CD4-positive, alpha-beta T cell treated with Interleukin-10 for 1 hour (primary cell): ENCODE results near the gene MIPOL1.
"Not testable (repeated sequence)": the region's sequence is repeated elsewhere in the genome, so short reads cannot be mapped to it uniquely, and the experiment has no call there.

ENCODE experiments used
- DNase-seq: peaks from one replicate; pipeline ENCODE4 v3.0.0-alpha.2; 2020

The MIPOL1 gene

GRCh38 chr14:37236044-37236443 lies 38.3 kb downstream of the MIPOL1 start:
- DNase-seq: not testable (repeated sequence)

GRCh38 chr14:37237094-37237493 lies 39.4 kb downstream of the MIPOL1 start:
- DNase-seq: no peak

GRCh38 chr14:37237735-37238200 lies 40.0 kb downstream of the MIPOL1 start:
- DNase-seq: no peak

- DNase-seq: no peak
Observed at GRCh38 chr14:37241198-37241597, 43.5 kb downstream of the MIPOL1 start.

DNA sequence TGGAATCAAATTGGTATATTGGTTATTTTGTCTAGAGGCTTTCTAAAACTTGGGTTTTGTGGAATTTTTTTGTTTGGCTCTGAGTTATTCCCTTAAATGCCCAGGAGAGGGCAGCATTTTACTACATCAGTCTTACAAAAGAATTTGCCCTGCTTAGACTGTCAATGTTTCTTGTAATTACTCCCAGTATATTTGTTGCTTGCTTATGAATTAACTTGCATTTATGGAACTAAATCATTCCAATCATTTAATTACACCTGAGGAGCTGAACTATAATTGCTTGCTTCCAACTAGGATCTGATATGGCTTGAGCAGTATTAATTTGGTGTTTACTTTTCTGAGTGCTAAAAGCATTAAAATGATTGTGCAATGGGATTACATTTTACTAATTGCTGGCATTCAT lies 48.7 kb downstream of the MIPOL1 start:
- peak; percentile 15 for DNase-seq

DNA sequence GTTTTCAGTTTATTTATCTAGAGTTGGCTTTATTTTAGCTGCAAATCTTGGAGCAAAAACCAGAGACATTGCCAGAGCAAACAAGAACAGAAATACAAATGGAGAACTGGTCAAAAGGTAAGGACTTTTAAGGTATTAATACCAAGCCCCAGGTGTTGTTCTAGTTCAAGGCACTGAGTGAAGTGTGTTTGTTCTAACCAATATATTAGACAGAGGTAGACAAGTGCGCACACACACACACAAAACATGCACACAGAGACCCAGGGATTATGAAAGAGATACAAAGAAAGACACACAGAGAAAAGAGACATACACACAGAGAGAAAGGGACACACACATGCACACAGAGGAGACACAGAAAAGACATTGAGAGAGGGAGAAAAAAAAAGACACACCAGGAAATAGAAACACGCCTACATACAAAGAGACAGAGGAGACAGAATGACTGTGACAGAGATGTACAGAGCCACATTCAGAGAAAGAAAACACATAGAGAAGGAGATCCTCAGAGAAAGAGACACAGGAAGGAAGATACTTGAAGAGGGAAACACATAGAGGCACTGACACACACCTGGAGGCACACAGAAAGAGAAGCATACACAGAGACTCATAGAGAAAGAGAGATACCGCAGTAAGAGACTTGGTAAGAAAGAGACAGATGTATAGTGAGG lies 50.2 kb downstream of the MIPOL1 start:
- DNase-seq: no peak

- no peak for DNase-seq
Observed at GRCh38 chr14:37251775-37252174, 54.0 kb downstream of the MIPOL1 start.

GRCh38 chr14:37252434-37252833 lies 54.7 kb downstream of the MIPOL1 start:
- no peak for DNase-seq

- DNase-seq: no peak
Observed at GRCh38 chr14:37253905-37254304, 56.2 kb downstream of the MIPOL1 start.

- no peak for DNase-seq
Observed at GRCh38 chr14:37254411-37254947, 56.7 kb downstream of the MIPOL1 start.

GRCh38 chr14:37257501-37258070 lies 59.8 kb downstream of the MIPOL1 start:
- DNase-seq: no peak

GRCh38 chr14:37262649-37263048 lies 64.9 kb downstream of the MIPOL1 start:
- DNase-seq: no peak

DNA sequence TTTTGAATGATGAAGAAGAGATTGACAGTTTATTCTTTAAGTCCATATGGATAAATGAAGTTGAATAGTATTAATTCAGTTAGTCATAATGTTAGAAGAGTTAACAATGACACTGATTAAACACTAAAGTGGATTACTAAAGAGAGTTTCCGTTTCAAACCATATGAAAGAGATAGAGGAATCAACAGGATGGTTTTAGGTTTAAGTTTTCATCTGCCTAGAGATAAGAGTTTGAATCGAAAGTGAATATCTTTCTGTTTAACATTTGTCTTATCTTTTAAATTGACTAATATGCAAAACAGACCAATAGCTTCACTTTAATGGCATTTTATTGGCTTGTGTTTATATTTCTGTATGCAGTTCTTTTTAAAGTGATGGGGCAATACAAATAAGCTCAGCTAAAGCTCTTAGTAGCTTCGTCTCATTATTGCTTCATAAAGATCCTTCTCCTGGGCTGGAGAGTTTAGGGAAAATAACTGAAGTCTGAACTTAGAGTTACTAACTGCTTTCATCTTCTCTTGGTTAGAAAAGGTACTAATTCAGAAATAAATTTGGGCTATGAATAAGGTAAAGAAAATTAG lies 66.0 kb downstream of the MIPOL1 start:
- DNase-seq: no peak

GRCh38 chr14:37268788-37269187 lies 71.1 kb downstream of the MIPOL1 start:
- DNase-seq: no peak

DNA sequence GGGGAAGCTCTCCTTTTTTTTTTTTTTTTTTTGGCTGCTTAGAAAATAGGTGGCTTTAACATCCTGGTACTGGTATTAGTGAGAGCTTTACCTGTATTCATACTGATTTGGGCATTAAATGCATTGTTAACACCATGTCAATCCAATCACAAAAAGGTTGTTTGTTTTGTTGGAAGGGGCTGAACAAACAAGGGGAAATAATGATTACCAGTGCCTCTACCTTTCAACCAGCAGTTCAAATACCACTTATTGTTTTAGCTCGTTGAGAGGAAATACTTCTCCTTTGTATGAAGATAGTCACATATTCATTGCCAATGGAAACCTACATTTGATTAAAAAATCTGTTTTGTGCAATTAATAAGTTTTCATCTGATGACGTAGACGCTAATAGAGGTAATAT lies 72.9 kb downstream of the MIPOL1 start:
- no peak for DNase-seq

DNA sequence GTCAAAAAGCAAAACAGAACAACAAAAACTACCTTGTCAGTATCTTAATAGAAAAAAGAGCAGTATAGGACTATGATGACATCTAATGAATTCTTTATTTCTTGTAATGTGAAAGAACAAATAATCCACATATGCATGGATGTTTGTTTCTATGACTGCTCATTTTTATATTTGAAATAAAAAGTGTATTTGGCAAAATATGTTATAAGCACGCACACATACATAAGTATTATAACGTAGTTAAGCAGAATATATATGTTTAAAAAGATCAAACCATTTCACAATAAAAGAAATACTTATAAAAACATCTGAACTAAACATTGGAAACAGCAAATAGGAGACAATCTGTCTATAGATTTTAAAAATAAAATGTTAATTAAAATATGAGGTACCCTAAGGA lies 74.8 kb downstream of the MIPOL1 start:
- no peak for DNase-seq

- no peak for DNase-seq
Observed at GRCh38 chr14:37274652-37275051, 76.9 kb downstream of the MIPOL1 start.

GRCh38 chr14:37275963-37276362 lies 78.2 kb downstream of the MIPOL1 start:
- DNase-seq: no peak

- DNase-seq: no peak
Observed at GRCh38 chr14:37278636-37279538, 81.2 kb downstream of the MIPOL1 start.

- DNase-seq: no peak
Observed at GRCh38 chr14:37279818-37280217, 82.1 kb downstream of the MIPOL1 start.

DNA sequence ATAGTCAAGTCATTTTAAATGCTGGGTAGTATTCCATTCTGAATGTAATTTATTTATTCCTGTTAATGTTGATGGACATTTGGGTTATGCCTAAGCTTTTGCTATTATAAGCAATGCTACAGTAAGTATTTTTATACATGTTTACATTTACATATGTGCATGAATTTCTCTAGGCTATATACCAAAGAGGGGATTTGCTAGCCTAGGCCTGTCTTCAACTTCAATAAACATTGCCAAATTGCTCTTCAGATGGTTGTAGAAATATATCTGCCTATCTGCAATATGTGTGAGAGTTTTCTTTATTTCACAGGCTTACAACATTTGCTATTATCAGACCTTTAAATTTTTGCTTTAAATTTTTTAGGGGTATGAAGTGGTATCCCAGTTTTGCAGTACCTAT lies 87.0 kb downstream of the MIPOL1 start:
- DNase-seq: no peak

GRCh38 chr14:37285220-37285619 lies 87.5 kb downstream of the MIPOL1 start:
- no peak for DNase-seq

DNA sequence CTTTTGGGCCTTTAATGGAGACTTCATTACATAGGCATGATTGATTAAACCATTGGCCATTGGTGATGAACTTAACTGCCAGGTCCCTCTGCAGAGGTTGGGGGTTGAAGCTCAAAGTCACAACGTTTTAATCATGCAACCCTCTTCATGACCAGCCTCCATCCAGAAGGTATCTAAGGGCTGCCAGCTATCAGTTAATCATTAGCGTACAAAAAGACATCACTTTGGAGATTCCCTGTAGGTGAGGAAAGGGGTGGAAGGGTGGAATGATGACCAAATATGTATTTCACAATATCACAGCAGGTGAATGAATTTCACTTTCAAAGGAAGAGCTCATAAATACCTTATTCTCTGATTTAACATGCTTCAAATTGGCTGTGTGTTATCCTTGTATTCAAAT lies 92.0 kb downstream of the MIPOL1 start:
- DNase-seq: no peak
